ENCODE data around the gene UQCRFS1. TPM values are rescaled to one million over a fixed set of nuclear protein-coding genes. Genes with fewer than 3 reads are reported as not detected.

Gene UQCRFS1
- 36.5 and 39.2 TPM in 2 replicates for total RNA-seq (ENCODE audit: low replicate concordance)

DNA sequence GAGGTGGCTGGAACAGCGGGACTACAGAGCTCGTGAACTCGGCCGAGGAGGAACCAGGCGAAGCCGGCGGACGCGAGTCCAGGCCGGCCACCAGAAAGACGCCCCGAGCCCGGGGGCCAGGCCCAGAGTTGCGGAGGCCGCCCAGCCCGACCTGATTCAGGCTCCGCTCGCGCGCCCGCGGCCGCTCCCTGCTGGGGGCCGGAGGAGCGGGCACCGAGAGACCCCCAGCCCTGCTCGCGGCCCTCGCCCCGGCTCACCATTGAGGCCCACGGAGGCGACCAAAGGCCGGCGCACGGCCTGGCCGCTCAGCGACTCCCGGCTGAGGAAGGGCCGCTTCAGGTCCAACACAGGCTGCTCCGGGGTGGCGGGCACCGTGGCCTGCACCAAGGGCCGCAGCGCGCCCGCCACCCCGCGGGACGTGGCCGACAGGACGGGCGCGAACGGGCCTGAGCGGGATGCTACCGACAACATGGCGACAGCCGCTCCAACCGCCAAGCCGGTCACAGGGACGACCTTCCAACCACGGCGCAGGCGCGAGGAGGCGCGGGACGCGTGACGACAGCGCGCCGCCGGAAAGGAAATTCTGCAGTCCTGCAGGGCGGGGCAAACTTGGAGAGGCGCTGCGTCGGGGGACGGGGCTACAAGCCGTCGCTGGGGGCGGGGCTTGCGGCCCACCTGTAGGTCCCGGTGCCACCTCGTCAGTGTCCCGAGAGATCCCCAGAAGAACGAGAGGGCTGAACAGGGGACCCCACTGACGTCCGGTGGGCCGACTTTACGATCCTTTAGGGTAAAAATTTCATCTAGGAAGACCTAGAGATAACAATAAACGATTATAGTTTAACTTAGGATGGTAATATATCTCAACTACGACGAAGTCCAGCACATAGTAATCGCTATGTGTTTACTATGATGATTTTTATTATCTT, at the start of gene UQCRFS1:
UQCRFS1 (minus strand) TSS at position 504 of the 926 bp plus-strand sequence; CDS start at position 471, 33 bp downstream.
- Mint-ChIP-seq H3K4me3 (peak within 1 kb of the TSS; percentile 92), H3K27me3 (ENCODE audit: insufficient read depth, low read depth) (peaks cover 4% of the 10 kb centered on the region), H3K36me3 (peaks cover 26% of the 10 kb centered on the region), H3K9me3 (peaks cover 13% of the 10 kb centered on the region), H3K27ac (peak within 1 kb of the TSS; percentile 97), H3K4me1 (peaks cover 13% of the 10 kb centered on the region)
- no peaks in the 10 kb centered on the region for H3F3A ChIP-seq (ENCODE audit: low read depth)
- H3K4me2 ChIP-seq, result peak within 1 kb of the TSS; percentile 83
- no peaks in the 10 kb centered on the region for H3K27me3 ChIP-seq
- H2AFZ ChIP-seq (replicated peaks), result peak within 1 kb of the TSS; percentile 80
- H3K4me3 ChIP-seq, result peak within 1 kb of the TSS; percentile 96
- TF ChIP-seq, protein P1, sequence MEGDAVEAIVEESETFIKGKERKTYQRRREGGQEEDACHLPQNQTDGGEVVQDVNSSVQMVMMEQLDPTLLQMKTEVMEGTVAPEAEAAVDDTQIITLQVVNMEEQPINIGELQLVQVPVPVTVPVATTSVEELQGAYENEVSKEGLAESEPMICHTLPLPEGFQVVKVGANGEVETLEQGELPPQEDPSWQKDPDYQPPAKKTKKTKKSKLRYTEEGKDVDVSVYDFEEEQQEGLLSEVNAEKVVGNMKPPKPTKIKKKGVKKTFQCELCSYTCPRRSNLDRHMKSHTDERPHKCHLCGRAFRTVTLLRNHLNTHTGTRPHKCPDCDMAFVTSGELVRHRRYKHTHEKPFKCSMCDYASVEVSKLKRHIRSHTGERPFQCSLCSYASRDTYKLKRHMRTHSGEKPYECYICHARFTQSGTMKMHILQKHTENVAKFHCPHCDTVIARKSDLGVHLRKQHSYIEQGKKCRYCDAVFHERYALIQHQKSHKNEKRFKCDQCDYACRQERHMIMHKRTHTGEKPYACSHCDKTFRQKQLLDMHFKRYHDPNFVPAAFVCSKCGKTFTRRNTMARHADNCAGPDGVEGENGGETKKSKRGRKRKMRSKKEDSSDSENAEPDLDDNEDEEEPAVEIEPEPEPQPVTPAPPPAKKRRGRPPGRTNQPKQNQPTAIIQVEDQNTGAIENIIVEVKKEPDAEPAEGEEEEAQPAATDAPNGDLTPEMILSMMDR (IDR thresholded peaks at IDR 0.05), result peak; percentile 4
- no peak for TF ChIP-seq EZH2 (IDR thresholded peaks at IDR 0.05)
- peak within 1 kb of the TSS; percentile 99 for H3K9ac ChIP-seq
- peaks cover 5% of the 10 kb centered on the region for H3K36me3 ChIP-seq
- H3K9me3 ChIP-seq (ENCODE audit: low read depth), result peaks cover 3% of the 10 kb centered on the region
- H3K4me1 ChIP-seq, result peaks cover 12% of the 10 kb centered on the region
- H3K79me2 ChIP-seq (ENCODE audit: low read depth), result peaks cover 53% of the 10 kb centered on the region
- H4K20me1 ChIP-seq (ENCODE audit: low read depth), result peaks cover 33% of the 10 kb centered on the region
- H3K27ac ChIP-seq, result peak within 1 kb of the TSS; percentile 71
- peak; percentile 98 for DNase-seq (ENCODE audit: low spot score)

DNA sequence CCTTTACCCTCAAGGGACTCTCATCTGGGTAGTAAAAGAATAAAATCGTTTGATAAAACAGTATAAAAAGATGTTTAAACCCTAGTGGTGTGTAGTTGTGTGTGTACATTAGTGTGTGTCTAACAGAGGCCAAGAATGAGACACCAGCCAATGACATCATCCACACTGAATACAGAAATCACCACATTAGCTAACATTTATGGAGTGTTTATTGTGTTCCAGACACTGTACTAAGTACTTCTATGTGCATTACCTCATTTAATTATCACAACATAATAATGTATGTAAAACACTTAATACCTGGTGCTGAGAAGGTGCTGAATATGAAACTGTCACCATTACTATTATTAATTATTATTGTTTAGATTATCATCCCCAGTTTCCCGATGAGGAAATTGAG, 49.1 kb upstream of the UQCRFS1 start:
- Mint-ChIP-seq H3K27ac (no peak overlapping the region), H3K27me3 (ENCODE audit: insufficient read depth, low read depth) (peaks cover 18% of the 10 kb centered on the region), H3K4me1 (no peaks in the 10 kb centered on the region), H3K4me3 (no peak overlapping the region), H3K36me3 (no peaks in the 10 kb centered on the region), H3K9me3 (no peaks in the 10 kb centered on the region)
- no peaks in the 10 kb centered on the region for H3K27me3 ChIP-seq
- H2AFZ ChIP-seq (replicated peaks), result no peak overlapping the region
- H3K36me3 ChIP-seq, result no peaks in the 10 kb centered on the region
- H3K4me3 ChIP-seq, result no peak overlapping the region
- peaks cover 7% of the 10 kb centered on the region for H3K4me1 ChIP-seq
- H3K79me2 ChIP-seq (ENCODE audit: low read depth), result no peaks in the 10 kb centered on the region
- H3K9ac ChIP-seq, result no peak overlapping the region
- H3K9me3 ChIP-seq (ENCODE audit: low read depth), result no peaks in the 10 kb centered on the region
- H3F3A ChIP-seq (ENCODE audit: low read depth), result peaks cover 5% of the 10 kb centered on the region
- TF ChIP-seq, protein P1 (IDR thresholded peaks at IDR 0.05), result no peak
- TF ChIP-seq EZH2 (IDR thresholded peaks at IDR 0.05) (no peak), EZH2phosphoT487 (IDR thresholded peaks at IDR 0.05) (no peak)
- H4K20me1 ChIP-seq (ENCODE audit: low read depth), result no peaks in the 10 kb centered on the region
- H3K4me2 ChIP-seq, result no peak overlapping the region
- H3K27ac ChIP-seq, result no peak overlapping the region
- no peak for DNase-seq (ENCODE audit: low spot score)

DNA sequence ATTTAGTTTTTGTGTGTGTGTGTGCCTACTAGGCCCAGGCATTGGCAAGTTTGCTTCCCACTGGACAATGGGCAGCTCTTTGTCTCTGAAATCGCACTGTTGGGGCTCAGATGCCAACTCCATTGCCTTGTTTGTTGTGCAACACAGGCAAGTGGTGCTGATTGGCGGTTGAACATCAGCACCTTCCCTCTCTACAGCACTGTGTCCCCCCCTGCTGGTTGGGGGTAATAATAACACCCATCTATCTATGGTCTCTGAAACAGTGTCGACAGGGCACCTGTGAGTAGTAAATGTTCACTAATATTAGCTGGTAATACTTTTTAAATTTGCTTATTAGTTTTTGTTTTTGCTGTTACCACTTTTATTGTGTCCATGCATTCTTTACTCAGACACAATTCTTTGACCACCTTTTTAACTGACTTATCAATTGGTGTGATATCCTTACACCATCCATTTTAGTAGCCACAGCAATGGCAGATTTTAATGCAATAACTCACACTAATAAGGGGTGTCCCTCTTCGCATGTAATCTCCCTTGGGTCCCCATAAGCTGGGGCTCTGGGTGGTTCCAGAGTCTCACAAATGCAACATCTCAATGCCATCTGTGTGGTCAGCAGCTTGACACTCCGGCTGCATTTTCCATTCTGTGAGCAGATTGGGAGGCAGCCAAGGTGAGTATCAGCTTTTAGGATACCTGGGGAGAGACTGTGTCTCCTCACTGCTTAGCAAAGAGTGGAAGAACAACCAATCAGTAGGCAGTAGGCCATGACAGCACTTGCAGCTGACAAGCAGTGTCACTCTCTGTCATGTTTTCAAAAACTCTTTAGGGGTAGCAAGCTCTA, 47.7 kb upstream of the UQCRFS1 start:
- peaks cover 9% of the 10 kb centered on the region for H3K27me3 Mint-ChIP-seq (ENCODE audit: insufficient read depth, low read depth)
- no peak overlapping the region for H3K27ac Mint-ChIP-seq
- no peak overlapping the region for H3K4me3 Mint-ChIP-seq
- Histone ChIP-seq H3F3A (ENCODE audit: low read depth) (peaks cover 5% of the 10 kb centered on the region), H3K79me2 (ENCODE audit: low read depth) (no peaks in the 10 kb centered on the region), H3K36me3 (no peaks in the 10 kb centered on the region), H3K4me3 (no peak overlapping the region), H3K4me2 (no peak overlapping the region), H4K20me1 (ENCODE audit: low read depth) (no peaks in the 10 kb centered on the region), H3K27ac (no peak overlapping the region), H3K27me3 (no peaks in the 10 kb centered on the region), H3K4me1 (peaks cover 7% of the 10 kb centered on the region), H2AFZ (replicated peaks) (no peak overlapping the region), H3K9me3 (ENCODE audit: low read depth) (no peaks in the 10 kb centered on the region), H3K9ac (no peak overlapping the region)
- DNase-seq (ENCODE audit: low spot score), result peak; percentile 74
- no peaks in the 10 kb centered on the region for H3K36me3 Mint-ChIP-seq
- no peaks in the 10 kb centered on the region for H3K9me3 Mint-ChIP-seq
- no peaks in the 10 kb centered on the region for H3K4me1 Mint-ChIP-seq
- TF ChIP-seq, protein P1 (IDR thresholded peaks at IDR 0.05), result peak; percentile 70
- TF ChIP-seq EZH2 (IDR thresholded peaks at IDR 0.05) (no peak), EZH2phosphoT487 (IDR thresholded peaks at IDR 0.05) (no peak)
